ENCODE results near the gene DIP2C. TPM values are rescaled to one million over a fixed set of nuclear protein-coding genes. Genes with fewer than 3 reads are reported as not detected.

The DIP2C gene
- polyA plus RNA-seq, 1 of the 3 experiments (the other 2 are of a cell fraction), result 8.7 TPM

GRCh38 chr10:226018-226417 is 463.4 kb downstream of the DIP2C start:
- Histone ChIP-seq H3K9me2 (no peaks in the 10 kb centered on the region), H3K4me2 (no peak overlapping the region), H3K4me3 (ENCODE audit: low read depth in 2 of 2, low read length in 1 of 2) (no peak overlapping the region), H3K27me3 (ENCODE audit: insufficient read depth) (no peaks in the 10 kb centered on the region), H4K20me1 (ENCODE audit: insufficient read depth) (no peaks in the 10 kb centered on the region), H3K36me3 (replicated peaks in 1 of 2; ENCODE audit: control insufficient read depth in 1 of 2, insufficient read depth in 2 of 2, low read length in 1 of 2) (peaks cover 0 to 10% of the 10 kb centered on the region in 2 experiments), H3K27ac (ENCODE audit: low read depth in 2 of 2, low read length in 1 of 2) (no peak overlapping the region), H3K79me2 (ENCODE audit: insufficient read depth) (peaks cover 4% of the 10 kb centered on the region; the same call in 1 of the 2 replicates), H3K9me3 (no peaks in the 10 kb centered on the region), H2AFZ (ENCODE audit: low read depth) (no peak overlapping the region), H3K9ac (no peak overlapping the region), H3F3A (replicated peaks; ENCODE audit: insufficient read depth) (peaks cover 2% of the 10 kb centered on the region), H3K4me1 (ENCODE audit: control insufficient read depth in 1 of 2, insufficient read depth in 2 of 2, low read depth in 1 of 2, low read length in 1 of 2) (peaks cover 0 to 3% of the 10 kb centered on the region in 2 experiments; a peak in 1 of 4 replicates)
- CTCF ChIA-PET, result interaction anchor here (2.1 kb wide), 1 partner anchor 8 kb away, joined by 7 read pairs; no protein-coding TSS in a partner anchor
- POLR2A ChIA-PET, result no interaction called here
- DNase-seq, result no peak
- 97% methylated on average over 2 of the region's 2 CpGs for WGBS (ENCODE audit: low lambda C conversion rate)
- no peak for TF ChIP-seq CHD2 (IDR thresholded peaks at IDR 0.05; ENCODE audit: low read length, partially characterized antibody)
- no peak for TF ChIP-seq ELF1 (IDR thresholded peaks at IDR 0.05)
- no peak for TF ChIP-seq FOXM1 (IDR thresholded peaks at IDR 0.05; ENCODE audit: low read depth)
- no peak for TF ChIP-seq RAD21 (IDR thresholded peaks at IDR 0.05; ENCODE audit: low read length)
- no peak for TF ChIP-seq POLR2AphosphoS5 (IDR thresholded peaks at IDR 0.05; ENCODE audit: low read depth, low read length)
- TF ChIP-seq SIN3A (IDR thresholded peaks at IDR 0.05; ENCODE audit: borderline replicate concordance, low read depth, low read length), result no peak
- TF ChIP-seq, protein P1, sequence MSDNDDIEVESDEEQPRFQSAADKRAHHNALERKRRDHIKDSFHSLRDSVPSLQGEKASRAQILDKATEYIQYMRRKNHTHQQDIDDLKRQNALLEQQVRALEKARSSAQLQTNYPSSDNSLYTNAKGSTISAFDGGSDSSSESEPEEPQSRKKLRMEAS (IDR thresholded peaks at IDR 0.05; ENCODE audit: low read depth), result no peak
- TF ChIP-seq PBX3 (IDR thresholded peaks at IDR 0.05), result no peak
- TF ChIP-seq MEF2A (IDR thresholded peaks at IDR 0.05; ENCODE audit: borderline replicate concordance, low read depth), result no peak
- no peak for TF ChIP-seq REST (IDR thresholded peaks at IDR 0.05; ENCODE audit: low read depth, low read length)
- TF ChIP-seq MXI1 (IDR thresholded peaks at IDR 0.05; ENCODE audit: low read depth, low read length), result no peak
- TF ChIP-seq, protein P2, sequence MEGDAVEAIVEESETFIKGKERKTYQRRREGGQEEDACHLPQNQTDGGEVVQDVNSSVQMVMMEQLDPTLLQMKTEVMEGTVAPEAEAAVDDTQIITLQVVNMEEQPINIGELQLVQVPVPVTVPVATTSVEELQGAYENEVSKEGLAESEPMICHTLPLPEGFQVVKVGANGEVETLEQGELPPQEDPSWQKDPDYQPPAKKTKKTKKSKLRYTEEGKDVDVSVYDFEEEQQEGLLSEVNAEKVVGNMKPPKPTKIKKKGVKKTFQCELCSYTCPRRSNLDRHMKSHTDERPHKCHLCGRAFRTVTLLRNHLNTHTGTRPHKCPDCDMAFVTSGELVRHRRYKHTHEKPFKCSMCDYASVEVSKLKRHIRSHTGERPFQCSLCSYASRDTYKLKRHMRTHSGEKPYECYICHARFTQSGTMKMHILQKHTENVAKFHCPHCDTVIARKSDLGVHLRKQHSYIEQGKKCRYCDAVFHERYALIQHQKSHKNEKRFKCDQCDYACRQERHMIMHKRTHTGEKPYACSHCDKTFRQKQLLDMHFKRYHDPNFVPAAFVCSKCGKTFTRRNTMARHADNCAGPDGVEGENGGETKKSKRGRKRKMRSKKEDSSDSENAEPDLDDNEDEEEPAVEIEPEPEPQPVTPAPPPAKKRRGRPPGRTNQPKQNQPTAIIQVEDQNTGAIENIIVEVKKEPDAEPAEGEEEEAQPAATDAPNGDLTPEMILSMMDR (IDR thresholded peaks at IDR 0.05), result no peak
- no peak for TF ChIP-seq NFIC (IDR thresholded peaks at IDR 0.05; ENCODE audit: borderline replicate concordance)
